RKO (cell line): ENCODE results near the gene MED13.
"Not testable (repeated sequence)": the region's sequence is repeated elsewhere in the genome, so short reads cannot be mapped to it uniquely, and the experiment has no call there.

Experiments used
- DNase-seq: peaks from one replicate; pipeline ENCODE4 v3.0.0-alpha.2; 2016; ENCODE audit warnings: low spot score

Gene MED13

GRCh38 chr17:62090021-62090824, 25.1 kb upstream of the MED13 start:
- no peak for DNase-seq

DNA sequence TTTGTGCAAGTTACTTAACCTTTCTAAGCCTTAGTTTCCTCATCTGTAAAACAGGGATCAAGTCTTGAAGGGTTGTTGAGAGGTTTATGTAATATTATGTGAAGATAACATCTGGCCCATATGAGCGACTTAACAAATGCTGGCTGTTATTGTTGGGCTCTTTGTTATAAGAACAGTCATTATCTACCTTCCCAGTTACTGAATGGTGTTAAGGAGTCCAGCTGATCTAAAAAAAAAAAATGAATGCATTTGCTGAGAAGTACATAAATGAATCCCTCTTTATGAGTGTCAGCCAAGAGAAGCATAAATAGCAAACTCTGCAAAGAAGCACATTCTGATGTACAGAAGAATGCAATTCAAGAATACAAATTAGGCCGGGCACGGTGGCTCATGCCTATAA, 24.3 kb upstream of the MED13 start:
- DNase-seq, result no peak

- DNase-seq, result no peak
Measured at GRCh38 chr17:62086737-62087136, 21.7 kb upstream of the MED13 start.

DNA sequence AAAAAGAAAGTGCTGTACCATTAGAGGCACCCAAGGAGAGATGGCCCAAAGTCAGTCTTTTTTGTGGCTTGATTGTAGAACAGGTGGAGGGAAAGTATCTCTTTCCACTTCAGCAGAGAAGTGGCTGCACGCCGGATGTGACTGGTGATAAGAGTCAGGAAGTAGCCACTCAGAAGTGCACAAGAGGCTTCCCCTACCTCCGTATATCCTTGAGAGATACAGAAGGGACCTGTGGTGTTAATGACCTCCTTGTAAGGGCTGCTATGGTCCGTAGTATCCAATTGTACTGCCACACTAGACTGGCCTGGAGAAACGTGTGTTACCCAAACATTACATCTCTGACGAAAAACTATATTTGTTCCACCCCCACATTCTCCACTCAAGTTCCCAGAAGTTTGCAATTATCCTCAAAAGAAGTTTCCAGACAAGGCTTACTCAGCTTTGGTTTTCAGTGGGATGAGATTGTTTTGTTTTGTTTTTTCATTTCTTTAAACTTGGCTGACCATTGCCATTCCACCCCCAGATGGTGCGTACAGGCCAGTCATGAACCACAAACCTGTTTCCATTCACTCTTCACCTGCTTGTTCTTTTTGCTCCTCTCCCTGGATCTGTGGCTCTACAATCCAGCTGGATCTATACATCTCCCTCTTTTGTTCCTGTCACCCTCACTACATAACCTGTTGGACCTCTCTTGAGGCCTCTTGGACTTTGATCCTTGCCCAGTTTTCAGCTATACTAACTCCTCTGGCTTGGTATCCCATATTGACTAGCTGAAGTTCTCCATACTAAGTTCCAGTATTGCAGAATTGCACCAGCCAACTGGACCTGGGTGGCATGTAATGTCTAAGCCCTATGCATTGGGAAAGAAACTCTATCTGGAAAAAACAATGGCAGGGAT, 20.7 kb upstream of the MED13 start:
- DNase-seq, result no peak

DNA sequence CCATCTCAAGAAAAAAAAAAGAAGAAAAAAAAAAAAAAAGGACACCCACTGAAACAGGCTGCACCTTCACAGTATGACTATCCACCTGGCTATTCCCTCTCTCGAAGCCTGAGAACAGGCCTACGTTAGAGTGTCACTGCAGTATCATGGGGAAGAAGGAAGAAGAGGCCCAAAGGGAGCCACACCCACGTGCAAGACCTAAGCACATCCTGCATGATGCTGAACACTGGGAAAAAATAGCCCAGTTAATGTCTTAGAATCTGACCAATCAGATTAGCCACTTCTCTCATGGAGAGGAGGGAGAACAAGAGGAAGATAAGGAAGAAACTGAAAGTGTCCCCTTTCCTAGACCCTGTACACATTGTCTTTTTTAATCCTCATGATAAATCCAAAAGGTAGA, 19.5 kb upstream of the MED13 start:
- no peak for DNase-seq

DNA sequence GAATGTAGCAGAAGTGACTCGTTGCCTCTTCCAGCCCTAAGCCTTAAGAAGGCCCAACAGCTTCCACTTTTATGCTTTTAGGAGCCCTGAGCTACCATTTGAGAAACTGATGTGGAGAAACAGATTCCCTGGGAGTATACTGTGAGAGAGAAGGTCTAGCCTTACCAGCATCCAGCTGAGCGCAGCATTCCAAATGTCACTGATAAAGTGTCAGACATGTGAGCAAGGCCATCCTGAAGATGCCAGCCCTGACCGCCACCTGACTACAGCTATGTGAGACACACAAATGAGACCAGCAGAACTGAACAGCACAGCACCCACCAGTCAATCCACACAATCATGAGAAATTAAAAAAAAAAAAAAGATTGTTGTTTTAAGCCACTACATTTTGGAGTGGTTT, 18.6 kb upstream of the MED13 start:
- no peak for DNase-seq

- no peak for DNase-seq
Measured at GRCh38 chr17:62080647-62081046, 15.6 kb upstream of the MED13 start.

DNA sequence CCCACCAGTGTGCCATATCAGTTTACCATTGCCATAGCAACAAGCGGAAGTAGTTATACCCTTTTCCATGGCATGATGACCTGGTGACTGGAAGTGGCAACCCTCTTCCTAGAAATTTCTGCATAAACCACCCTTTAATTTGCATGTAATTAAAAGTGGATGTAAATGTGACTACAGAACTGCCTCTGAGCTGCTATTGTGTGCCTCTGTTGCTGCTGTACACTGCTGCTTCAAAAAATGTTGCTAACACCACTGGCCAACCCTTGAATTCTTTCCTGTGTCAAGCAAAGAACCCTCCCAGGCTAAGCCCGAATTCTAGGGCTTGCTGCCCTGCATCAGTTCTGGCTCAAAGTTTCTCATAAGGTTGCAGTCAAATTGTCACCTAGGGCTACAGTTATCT, 12.9 kb upstream of the MED13 start:
- no peak for DNase-seq

GRCh38 chr17:62076864-62077788, 12.0 kb upstream of the MED13 start:
- DNase-seq, result no peak

DNA sequence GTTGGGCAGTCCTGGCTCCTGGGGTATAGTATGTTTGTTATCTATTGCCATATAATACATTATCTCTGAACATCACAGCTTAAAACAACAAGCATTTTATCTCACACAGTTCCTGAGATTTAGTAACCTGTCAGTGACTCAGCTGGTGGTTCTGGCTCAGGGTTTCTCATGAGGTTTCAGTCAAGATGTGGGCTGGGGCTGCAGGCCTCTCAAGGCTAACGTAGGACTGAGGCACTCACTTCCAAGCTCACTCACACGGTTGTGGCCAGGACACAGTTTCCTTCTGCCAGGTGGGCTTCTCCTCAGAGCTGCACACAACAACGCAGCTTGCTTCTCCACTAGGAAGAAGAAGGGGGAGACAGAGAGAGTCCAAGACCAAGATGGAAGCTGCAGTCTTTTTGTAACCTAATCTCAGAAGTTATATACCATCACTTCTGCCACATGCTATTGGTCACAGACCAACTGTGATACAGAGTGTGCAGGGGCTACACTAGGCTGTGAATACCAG, 10.3 kb upstream of the MED13 start:
- DNase-seq, result no peak

GRCh38 chr17:62073993-62074392, 8.9 kb upstream of the MED13 start:
- DNase-seq, result no peak

- DNase-seq, result not testable (repeated sequence)
Measured at GRCh38 chr17:62072855-62073254, 7.8 kb upstream of the MED13 start.

- no peak for DNase-seq
Measured at GRCh38 chr17:62070900-62071299, 5.8 kb upstream of the MED13 start.

GRCh38 chr17:62067165-62068145, 2.4 kb upstream of the MED13 start:
- no peak for DNase-seq

DNA sequence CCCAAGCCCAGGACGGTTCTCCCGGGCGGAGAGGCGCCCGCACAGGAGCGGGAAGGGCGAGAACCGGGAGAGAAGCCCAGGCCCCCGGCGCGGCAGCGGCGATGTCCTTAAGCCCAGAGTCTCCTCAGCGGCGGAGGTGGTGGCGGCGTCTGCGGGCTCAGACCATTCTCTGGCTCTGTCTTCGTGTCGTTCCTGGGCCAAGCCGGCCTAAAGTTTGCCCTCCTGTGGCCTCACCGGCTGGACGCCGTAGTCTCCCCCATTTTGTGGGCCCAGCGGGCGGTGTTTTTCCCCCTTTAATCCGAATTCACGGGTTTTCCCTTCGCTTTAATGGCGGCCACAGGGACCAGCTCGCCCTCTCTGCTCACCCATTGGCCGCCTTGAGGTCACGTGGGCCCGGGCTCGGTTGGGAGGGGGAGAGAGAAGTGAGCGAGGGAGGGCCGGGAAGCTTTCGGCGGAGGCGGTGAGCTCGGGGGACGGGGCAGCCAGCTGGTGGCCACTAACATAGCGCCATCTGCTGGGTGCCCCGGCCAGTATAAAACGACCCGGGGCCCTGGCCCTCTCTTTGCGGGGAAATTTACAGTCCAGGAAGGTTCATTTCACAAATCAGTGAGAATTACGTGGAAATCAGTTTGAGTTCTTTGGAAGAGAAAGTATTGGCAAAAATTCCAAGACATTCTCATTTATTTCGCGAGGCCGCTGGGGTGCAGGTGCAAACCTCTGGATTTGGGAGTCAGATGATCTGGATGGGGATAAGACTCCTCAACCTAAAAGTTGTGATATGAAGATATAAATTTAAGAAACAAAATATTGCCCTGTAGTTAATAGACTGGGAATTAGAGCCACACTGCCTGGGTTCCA, 762 bp upstream of the MED13 start:
- peak; percentile 96 for DNase-seq

DNA sequence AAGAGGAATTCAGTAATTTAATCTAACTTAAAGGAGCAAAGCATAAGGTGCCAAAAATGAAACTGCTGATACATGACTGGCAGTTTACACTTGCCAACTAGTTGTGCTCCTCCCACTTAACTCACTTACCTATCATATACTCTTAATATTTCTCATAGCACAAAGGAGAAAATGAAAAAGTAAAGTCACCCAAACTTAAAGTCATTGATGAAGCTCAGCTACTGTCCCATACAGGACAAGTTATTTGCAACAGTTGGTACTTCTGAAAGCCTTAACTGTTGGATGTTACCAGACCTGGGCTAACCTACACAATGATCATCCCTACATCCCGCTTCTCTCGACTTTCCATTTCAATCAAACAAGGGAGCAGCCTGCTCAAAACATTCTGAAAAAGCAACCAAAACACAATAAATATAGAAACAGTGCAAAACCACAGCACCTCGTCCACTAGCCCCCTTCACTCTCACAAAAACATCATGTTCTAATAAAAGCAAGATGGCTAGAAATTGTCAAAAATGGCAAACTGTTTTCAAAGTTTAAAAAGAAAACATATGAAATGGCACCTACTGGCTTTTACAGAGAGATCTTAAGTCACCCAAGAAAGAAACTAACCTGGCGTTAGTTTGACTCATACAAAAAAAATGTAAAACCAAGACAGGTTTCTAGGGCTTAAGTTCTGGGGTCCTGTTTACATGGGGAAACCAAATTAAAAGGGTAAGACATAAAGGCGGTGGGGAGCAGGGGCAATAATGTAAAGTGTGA, 868 bp downstream of the MED13 start:
- peak; percentile 71 for DNase-seq

GRCh38 chr17:62062944-62063343, 2.1 kb downstream of the MED13 start:
- peak; percentile 41 for DNase-seq

DNA sequence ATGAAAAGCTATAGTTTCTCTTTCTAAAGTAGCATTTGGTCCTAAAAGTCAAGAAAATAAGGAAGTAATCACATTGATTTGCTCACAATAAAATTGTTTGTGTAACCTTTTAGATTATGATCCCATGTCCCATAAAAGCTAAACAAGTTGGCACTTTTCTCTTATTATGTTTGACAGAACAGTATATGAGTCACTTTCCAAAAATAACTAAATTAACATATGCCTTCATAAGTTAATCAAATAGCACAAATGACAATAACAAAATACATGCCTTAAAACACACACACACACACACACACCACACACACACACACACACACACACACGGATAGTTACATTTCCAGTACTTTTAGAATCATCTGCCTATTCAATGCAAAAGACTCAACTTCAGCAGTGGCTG, 2.8 kb downstream of the MED13 start:
- DNase-seq, result peak; percentile 52

GRCh38 chr17:62059414-62059813, 5.7 kb downstream of the MED13 start:
- no peak for DNase-seq
